GM12878 (cell line): ENCODE data around the gene MLST8.

Experiments used
- ATF2 ChIP-seq: IDR thresholded peaks from 2 replicates; pipeline ENCODE4 v1.6.1; 2012; ENCODE audit warnings: low read length, inconsistent platforms
- CHD2 ChIP-seq: IDR thresholded peaks from 2 replicates; pipeline ENCODE4 v1.6.1; 2011; ENCODE audit warnings: low read depth, low read length, improper control_type of control experiment, borderline replicate concordance
- CTCF ChIP-seq, 3 experiments: IDR thresholded peaks in 2 of 3; conservative IDR thresholded peaks in 1 of 3; 2 replicates each; pipeline ENCODE4 v1.5.1; 2011; ENCODE audit warnings: low read depth in 3 of 3, low read length in 3 of 3, mild to moderate bottlenecking in 3 of 3, control low read depth in 2 of 3, moderate library complexity in 2 of 3, inconsistent platforms in 1 of 3, mixed read lengths in 1 of 3; ENCODE audit not compliant: control insufficient read depth in 2 of 3, insufficient read depth in 1 of 3; ENCODE audit errors: extremely low read depth in 1 of 3
- ESRRA ChIP-seq: IDR thresholded peaks from 2 replicates; pipeline ENCODE4 v1.6.1; 2012; ENCODE audit warnings: mild to moderate bottlenecking, low read length, improper control_type of control experiment
- EZH2 ChIP-seq: IDR thresholded peaks from 2 replicates; pipeline ENCODE4 v1.6.1; 2012; ENCODE audit warnings: low read depth, mild to moderate bottlenecking, control low read depth, inconsistent platforms, low read length, borderline replicate concordance; ENCODE audit not compliant: control insufficient read depth
- GABPA ChIP-seq: IDR thresholded peaks from 2 replicates; pipeline ENCODE4 v1.6.1; 2014; ENCODE audit warnings: antibody characterized with exemption, low read depth, mild to moderate bottlenecking, inconsistent platforms
- HCFC1 ChIP-seq: fragments of 150-350 bp; IDR thresholded peaks from 2 replicates; pipeline ENCODE4 v1.6.1; 2014; ENCODE audit warnings: low read length
- MAX ChIP-seq: IDR thresholded peaks from 2 replicates; pipeline ENCODE4 v1.6.1; 2012; ENCODE audit warnings: low read depth, low read length, improper control_type of control experiment
- MYC ChIP-seq: IDR thresholded peaks from 2 replicates; pipeline ENCODE4 v1.6.1; 2011; ENCODE audit warnings: mild to moderate bottlenecking, low read length, moderate library complexity, inconsistent platforms; ENCODE audit not compliant: insufficient read depth, insufficient replicate concordance, insufficient read length, severe bottlenecking
- POLR2A ChIP-seq: IDR thresholded peaks from 2 replicates; pipeline ENCODE4 v1.6.1; 2011; ENCODE audit warnings: low read depth, mild to moderate bottlenecking, low read length
- POLR2AphosphoS5 ChIP-seq: IDR thresholded peaks from 2 replicates; pipeline ENCODE4 v1.6.1; 2011; ENCODE audit warnings: mild to moderate bottlenecking, low read length, inconsistent platforms
- SUZ12 ChIP-seq: fragments of 200-600 bp; sonication (generic); IDR thresholded peaks from one replicate; pipeline ENCODE4 v1.6.1; 2018; ENCODE audit warnings: antibody characterized with exemption, mild to moderate bottlenecking; ENCODE audit not compliant: unreplicated experiment
- USF2 ChIP-seq: IDR thresholded peaks from 2 replicates; pipeline ENCODE4 v1.6.1; 2011; ENCODE audit warnings: low read depth, low read length, improper control_type of control experiment, borderline replicate concordance
- ZZZ3 ChIP-seq: IDR thresholded peaks from 2 replicates; pipeline ENCODE4 v1.6.1; 2011; ENCODE audit warnings: low read depth; ENCODE audit not compliant: control insufficient read depth, insufficient read length

GRCh38 chr16:2167068-2167638, 38.1 kb upstream of the MLST8 start:
- no peak for TF ChIP-seq SUZ12
- TF ChIP-seq USF2: no peak
- no peak for TF ChIP-seq ATF2
- no peak for TF ChIP-seq CTCF (IDR thresholded peaks at IDR 0.05 in 2 of 3, conservative IDR thresholded peaks at IDR 0.05 in 1 of 3; ENCODE audit: control insufficient read depth in 2 of 3, extremely low read depth in 1 of 3, insufficient read depth in 1 of 3, low read depth in 3 of 3, low read length in 3 of 3)
- no peak for TF ChIP-seq POLR2A
- TF ChIP-seq CHD2: no peak
- TF ChIP-seq ESRRA: no peak
- no peak for TF ChIP-seq EZH2
- no peak for TF ChIP-seq GABPA
- TF ChIP-seq POLR2AphosphoS5: no peak
- TF ChIP-seq MYC: no peak
- no peak for TF ChIP-seq HCFC1
- no peak for TF ChIP-seq ZZZ3
- TF ChIP-seq MAX: no peak
